HG03095 (cell line): Measurements from ENCODE around the gene APLP2.
"Not testable (repeated sequence)": the region's sequence is repeated elsewhere in the genome, so short reads cannot be mapped to it uniquely, and the experiment has no call there.

Experiments used
- ATAC-seq: cut with Tn5 transposase; IDR thresholded peaks from one replicate; pipeline ENCODE4 v1.9.1; 2021; ENCODE audit warnings: moderate library complexity; ENCODE audit not compliant: unreplicated experiment

APLP2 gene

DNA sequence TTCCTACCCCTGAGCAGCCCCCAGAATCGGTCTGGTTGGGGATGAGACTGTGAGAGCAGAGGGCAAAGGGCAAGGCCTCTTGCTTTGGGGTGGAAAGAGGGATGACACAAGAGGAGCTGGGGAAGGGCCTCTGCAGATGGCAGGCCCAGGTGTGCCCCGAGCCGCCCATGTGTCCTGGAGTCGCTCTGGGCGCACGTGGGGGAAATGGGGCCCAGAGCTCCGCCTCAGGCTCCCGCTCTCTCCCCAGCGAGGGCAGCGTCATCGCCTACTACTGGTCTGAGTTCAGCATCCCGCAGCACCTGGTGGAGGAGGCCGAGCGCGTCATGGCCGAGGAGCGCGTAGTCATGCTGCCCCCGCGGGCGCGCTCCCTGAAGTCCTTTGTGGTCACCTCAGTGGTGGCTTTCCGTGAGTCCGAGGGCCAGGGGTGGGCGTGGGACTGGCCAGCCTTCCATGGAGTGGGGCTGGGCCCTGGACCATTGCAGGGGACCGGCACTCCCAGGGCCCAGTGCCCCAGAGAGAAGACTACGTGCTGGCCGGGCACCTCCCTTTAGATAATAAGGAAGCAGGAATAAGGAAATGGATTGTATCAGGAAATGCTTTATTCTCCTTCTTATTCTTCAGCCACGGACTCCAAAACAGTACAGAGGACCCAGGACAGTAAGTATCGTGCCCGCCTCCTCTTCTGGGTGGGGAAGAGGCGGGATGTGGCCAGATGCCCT, 120.0 kb downstream of the APLP2 start:
- no peak for ATAC-seq

DNA sequence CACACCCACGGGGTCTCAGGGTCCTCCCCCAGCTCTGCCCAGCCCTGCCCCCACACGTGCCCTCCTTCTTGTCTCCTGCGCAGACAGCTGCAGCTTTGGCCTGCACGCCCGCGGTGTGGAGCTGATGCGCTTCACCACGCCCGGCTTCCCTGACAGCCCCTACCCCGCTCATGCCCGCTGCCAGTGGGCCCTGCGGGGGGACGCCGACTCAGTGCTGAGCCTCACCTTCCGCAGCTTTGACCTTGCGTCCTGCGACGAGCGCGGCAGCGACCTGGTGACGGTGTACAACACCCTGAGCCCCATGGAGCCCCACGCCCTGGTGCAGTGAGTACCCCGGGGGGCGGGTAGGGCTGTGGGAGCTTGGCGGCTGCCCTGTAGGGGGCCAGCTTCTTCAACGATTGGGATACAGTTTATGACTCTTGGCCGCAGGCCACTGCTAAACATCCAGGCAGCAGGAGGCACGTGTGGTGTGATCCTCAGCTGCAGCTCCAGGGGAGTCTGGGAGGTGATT, 120.7 kb downstream of the APLP2 start:
- ATAC-seq, result no peak

DNA sequence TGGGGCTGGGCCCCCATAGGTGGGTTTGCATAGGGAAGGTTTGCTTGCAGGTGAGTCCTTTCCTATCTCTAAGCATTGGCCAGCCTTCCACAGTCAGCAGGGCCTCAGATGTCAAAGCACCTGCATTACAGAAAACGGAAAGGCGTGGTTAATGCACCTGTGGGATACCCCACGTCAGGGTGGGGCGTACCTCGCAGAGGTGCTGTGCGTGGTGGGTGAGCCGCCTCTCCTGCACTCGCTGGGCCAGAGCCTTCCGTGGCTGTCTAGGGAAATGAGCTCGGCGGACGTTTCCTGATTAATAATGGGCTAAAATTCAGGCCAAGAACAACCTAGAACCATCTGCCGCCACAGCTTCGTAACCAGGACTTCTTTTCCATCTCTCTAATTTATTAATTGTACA, 122.2 kb downstream of the APLP2 start:
- no peak for ATAC-seq

DNA sequence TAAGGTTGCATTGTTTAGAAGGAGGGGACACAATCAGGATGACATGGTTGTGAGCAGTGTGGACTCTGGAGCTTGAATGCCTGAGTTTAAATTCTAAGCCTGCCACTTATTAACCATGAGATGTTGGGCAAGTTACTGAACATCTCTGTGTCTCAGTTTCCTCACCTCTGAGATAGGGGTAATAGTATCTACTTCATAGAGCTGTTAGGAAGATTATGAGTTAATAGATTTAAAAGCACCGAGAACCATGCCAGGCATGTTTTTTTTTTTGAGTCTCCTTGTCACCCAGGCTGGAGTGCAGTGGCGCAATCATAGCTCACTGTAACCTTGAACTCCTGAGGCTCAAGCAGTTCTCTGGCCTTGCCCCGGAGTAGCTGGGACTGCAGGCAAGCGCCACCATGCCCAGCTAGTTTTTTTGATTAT, 123.2 kb downstream of the APLP2 start:
- ATAC-seq, result no peak

DNA sequence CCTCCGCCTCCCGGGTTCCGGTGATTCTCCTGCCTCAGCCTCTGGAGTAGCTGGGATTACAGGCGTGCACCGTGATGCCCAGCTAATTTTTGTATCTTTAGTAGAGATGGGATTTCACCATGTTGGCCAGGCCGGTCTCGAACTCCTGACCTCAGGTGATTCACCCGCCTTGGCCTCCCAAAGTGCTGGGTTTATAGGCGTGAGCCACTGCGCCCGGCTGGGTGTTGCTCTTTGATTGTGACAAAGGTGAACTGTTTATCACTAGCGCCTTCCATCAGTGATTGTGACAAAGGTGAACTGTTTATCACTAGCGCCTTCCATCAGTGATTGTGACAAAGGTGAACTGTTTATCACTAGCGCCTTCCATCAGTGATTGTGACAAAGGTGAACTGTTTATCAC, 123.9 kb downstream of the APLP2 start:
- not testable (repeated sequence) for ATAC-seq
